COLO829 (cell line): Measurements from ENCODE around the gene MRPL34.

ENCODE experiments used
- DNase-seq: peaks from one replicate; pipeline ENCODE4 v3.0.0; 2012; ENCODE audit warnings: low spot score

Gene MRPL34

DNA sequence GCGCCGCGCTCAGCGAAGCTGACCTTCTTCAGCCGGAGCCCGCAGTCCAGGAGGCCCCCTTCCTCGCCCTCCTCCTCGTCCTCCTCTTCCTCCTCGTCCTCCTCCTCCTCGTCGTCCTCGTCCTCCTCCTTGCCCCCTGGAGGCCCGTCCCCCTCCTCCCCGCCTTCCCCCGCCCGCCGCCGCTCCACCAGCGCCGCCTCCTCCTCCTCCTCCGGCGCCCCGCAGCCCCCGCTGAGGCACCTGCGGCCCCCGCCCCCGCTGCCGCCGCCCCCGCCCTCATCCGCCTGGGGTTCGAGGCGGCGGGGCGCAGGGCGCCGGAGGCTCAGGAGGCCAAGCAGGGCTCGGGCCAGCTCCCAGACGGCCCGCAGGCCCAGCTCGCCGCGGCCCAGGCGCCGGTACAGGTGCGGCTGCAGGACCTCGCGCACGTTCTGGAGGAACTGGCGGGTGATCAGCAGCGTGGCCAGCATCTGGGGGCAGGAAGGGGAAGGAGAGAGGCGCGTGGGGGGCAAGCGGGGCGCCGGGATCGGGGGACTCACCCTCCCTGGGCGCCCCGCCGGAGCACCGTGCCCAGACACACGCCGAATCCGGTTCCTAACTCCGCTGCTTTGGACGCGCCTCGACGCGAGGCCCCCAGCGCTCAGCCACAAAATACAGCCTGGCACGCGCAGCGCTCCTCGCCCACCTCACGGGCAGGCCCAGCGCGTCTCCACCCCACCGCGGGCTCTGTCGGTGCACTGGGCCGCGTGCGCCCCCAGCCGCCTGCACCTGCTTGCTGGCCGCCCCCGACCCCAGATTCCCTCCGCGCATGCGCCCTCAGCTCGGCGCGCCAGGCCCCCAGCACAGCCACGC, 23.1 kb downstream of the MRPL34 start:
- DNase-seq: no peak

DNA sequence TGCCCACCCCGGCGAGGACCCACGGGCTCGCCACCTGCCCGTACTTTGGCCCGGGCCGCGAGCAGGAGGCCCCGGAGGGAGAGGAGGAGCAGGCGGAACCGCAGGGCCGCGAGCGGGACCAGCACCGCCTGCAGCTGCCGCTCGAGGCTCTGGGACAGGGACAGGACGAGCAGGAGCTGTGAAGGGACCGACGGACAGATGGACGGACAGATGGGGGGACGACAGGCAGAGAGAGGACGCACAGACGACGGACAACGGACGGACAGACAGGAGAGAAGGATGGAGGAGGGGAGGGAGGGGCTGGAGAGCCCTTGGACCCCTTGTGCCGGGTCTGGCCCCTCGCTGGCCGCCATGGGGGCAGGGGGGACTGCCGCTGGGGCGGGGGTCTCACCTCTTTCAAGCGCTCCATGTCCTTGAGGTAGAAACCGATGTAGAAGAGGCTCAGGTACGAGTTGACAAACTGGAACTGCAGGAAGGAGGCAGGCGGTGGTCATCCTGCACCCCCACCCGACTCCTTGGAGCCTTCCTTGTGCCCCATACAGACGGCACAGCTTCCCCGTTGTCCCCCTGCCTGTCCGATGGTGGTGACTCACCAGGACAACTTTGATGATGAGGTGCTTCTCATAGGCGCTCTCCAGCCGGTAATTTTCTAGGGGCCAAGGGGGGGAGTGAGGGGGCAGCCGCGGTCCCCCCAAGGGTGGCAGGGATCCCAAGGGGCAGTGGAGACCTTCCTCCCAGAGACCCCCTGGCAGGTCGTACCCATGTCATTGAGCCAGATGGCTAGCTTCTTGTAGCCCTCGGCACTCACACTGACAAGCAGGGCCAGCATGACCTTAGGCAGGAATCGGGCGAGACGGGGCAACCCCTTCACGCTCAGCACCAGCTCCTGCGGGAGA, 23.9 kb downstream of the MRPL34 start:
- DNase-seq: no peak

DNA sequence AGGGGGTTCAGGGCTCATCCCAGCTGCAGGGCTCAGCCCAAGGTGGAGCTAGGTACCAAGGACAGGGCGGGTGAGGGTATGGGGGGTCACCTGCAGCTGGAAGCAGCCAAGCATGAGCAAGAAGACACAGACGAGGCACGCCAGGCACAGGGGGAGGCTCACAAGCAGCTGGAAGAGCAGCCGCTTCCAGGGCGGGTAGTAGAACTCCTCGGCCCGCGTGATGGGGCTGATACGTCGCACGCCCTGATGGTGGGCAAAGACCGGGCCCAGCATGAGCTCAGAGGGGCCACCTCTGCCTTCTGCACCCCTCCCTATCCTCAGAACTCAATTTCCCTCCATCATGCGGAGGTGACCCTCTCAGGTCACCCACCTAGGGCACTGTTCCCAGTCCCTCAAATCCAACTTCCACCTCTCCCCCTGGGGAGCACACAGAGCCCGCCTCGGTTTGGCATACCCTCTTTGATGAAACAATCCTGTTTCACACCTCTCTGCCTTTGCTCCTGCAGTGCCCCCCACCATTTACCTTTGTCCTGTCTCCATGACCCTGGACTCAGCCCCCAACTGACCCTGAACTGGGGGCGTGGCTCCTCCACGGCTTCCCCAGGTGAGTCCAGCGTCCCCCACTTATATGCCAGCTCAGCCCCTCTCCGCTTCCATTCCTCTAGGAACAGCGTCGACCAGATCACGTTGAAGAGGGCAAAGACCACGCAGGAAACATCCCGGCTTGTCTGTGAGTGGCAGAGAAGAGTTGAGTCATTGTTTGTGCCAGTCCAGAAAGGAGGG, 24.8 kb downstream of the MRPL34 start:
- no peak for DNase-seq

- DNase-seq: no peak
Measured at GRCh38 chr19:17331045-17331558, 25.4 kb downstream of the MRPL34 start.

- DNase-seq: no peak
Measured at GRCh38 chr19:17332360-17332676, 26.6 kb downstream of the MRPL34 start.

- DNase-seq: peak; percentile 55
Measured at GRCh38 chr19:17332677-17333581, 27.3 kb downstream of the MRPL34 start.

DNA sequence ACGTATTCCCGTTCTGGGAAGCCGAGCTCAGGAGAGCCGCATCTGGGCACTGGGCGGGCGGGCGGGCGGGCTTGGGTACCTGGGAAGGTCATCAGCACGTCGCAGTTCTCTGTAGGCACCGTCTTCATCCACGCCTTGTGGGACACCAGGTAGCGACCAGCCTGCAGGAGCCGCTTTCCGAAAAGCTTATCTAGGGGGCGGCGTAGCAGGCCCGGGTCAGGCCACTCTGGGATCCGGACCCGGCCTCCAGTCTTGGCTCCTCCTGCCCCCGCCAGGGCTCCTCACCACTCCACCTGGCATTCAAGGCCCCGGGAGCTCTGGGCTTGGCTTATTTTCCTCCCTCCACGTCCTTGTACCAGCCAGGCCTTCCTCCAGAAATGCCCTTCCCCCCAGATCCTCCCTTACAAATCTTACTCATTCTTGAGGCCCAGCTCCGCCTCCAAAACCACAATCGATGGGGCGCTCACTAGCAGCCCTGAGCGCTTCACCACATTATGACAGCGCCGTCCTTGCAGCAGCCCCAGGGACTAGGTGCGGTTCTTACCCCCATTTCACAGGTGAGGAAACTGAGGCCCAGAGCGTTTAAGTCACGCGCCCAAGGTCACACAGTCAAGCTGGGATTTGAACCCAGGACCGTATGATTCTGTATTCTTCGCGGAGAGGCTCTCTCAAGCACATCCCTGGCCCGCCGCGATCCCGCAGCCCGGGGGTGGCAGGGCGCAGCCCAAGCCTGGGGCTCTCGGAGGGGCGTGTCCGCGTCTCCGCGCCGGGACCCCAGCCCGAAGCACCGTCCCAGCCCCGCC, 28.1 kb downstream of the MRPL34 start:
- DNase-seq: no peak

DNA sequence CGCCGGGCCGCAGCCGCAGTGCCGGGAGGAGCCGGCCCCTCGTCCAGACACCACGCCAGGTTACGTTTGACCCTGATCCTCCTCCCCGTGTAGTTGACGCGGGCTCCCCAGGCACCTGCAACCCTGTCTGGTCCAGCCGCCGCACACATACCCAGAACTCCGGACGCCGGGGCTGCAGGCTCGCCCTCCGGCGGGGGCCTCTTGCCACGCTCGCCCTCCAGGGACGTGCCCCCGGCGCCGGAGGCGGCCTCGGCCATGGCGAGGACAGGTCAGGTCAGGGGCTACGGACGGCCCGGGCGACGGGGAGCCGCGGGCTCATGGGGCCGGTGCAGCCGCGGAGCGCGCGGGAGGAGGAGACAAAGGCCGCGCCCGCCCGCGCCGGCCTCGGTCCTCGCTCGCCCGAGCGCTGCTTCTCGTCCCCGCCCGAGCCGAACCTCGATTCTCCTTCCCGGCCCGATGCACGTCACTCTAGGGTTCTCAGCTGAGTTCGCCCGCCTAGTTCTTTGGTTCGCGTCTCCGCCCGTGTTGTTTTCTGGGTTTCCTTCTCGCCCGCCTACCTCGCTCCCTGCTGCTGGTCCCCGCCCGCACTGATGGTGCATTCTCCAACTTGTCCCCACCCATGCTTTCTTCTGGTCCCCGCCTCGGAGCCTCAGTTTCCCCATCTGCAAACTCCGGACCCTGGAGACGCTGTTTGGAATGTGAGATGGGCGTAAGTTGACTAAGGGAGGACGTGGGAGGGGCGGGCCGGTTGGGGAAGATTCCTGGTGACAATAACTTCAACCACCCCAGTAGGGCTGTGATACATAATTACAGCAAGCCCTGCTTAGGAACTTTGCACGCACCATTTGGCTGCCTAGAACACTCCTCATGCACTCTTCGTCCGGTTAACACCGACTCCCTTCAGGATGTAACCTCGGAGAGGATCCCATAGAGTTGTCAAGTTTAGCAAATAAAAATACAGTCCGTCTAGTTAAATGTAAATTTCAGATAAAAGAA, 29.0 kb downstream of the MRPL34 start, which contains the start of gene ANO8:
Gene ANO8 (minus strand): TSS at position 442 of the 996 bp plus-strand sequence. CDS start 185 bp downstream, at position 257.
- peak; percentile 85 for DNase-seq

DNA sequence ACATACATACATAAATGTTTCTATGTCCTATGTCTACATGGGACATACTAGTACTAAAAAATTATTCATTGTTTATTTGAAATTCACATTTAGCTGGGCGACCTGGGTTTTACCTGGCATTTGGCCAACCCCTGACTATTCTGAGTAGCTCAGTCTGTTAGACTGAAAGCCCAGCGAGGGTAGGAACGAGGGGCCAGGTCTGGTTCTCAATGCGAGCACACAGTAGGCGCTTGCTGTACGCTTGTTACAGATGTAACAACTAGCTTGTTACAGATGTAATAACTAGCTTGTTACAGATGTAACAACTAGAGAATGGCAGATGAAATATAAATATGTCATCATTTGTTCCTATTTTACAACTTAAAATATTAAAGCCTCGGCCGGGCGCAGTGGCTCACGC, 29.9 kb downstream of the MRPL34 start:
- DNase-seq: no peak

GRCh38 chr19:17336872-17337674, 31.4 kb downstream of the MRPL34 start, which contains the start of gene GTPBP3:
TSS of gene GTPBP3 (plus strand) at chr19:17337553. CDS start at chr19:17337612, 59 bp downstream.
- DNase-seq: peak; percentile 96

GRCh38 chr19:17337675-17338432, 32.2 kb downstream of the MRPL34 start:
- no peak for DNase-seq

- no peak for DNase-seq
Measured at GRCh38 chr19:17338433-17339078, 32.9 kb downstream of the MRPL34 start.

- DNase-seq: no peak
Measured at GRCh38 chr19:17339088-17339741, 33.5 kb downstream of the MRPL34 start.

DNA sequence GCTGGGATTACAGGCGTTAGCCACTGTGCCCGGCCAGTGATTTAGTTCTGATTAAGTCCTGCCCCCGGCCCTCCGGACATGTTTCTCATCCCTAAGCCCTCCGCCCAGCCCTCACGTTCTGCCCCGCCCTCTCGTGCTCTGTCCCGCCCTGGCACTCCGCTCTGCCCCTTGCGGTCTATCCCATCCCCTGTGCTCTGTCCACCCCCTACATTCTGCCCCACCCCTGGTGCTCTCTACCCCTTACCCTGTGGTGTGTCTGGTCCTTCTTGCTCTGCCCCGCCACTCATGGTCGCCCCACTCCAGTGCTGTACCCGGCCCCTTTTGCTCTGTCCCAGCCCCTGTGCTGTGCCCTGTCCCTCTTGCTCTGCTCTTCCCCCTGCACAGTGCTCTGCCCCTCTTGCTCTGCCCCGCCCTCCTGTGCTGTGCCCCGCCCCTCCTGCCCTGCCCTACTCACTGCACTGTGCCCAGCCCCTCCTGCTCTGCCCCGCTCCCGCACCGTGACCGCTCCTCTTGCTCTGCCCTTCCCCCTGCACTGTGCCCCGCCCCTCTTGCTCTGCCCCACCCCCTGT, 34.7 kb downstream of the MRPL34 start:
- no peak for DNase-seq

GRCh38 chr19:17340871-17341357, 35.2 kb downstream of the MRPL34 start:
- DNase-seq: no peak
